AG04450 (cell line): ENCODE measurements around the gene TACC3. TPM values are rescaled to one million over a fixed set of nuclear protein-coding genes. Genes with fewer than 3 reads are reported as not detected.

Experiments used
- CTCF ChIA-PET: fragments of 300-600, 350-600 bp; formaldehyde crosslinking; extraction: SDS; loops from one replicate; lab custom pipeline; 2022; ENCODE audit warnings: antibody characterized with exemption, inconsistent platforms; lab: Charles Lee
- POLR2A ChIA-PET: fragments of 350-600 bp; formaldehyde crosslinking; extraction: SDS; loops from one replicate; lab custom pipeline; 2021; ENCODE audit warnings: antibody characterized with exemption, inconsistent platforms; lab: Yijun Ruan, JAX
- DNase-seq: peaks from one replicate; pipeline ENCODE4 v3.0.0-alpha.2; 2011; ENCODE audit warnings: low read depth, low spot score
- H3K27ac ChIP-seq: one replicate; pipeline ENCODE4 v1.5.1; 2012; ENCODE audit warnings: low read depth, low read length, control low read depth
- H3K27me3 ChIP-seq: one replicate; pipeline ENCODE4 v1.6.0; 2012; ENCODE audit warnings: low read length; ENCODE audit not compliant: control insufficient read depth, insufficient read depth
- H3K4me3 ChIP-seq: 2 replicates; pipeline ENCODE4 v1.5.1; 2011; ENCODE audit warnings: mild to moderate bottlenecking, low read depth, low read length, control low read depth
- H3K9me3 ChIP-seq: 2 replicates; pipeline ENCODE4 v1.5.1; 2012; ENCODE audit warnings: low read length; ENCODE audit not compliant: control insufficient read depth, insufficient read depth
- CTCF ChIP-seq: IDR thresholded peaks from 2 replicates; pipeline ENCODE4 v1.5.1; 2011; ENCODE audit warnings: low read depth, low read length, control low read depth, inconsistent platforms
- polyA plus RNA-seq: library from polyadenylated mRNA; depleted of rRNA; stranded (reverse); fragments of >200 nt; gene quantifications from 2 replicates; pipeline ENCODE4 v1.2.3, GENCODE V29; 2011

TACC3 gene
- polyA plus RNA-seq, 1 experiment, result 8.5 TPM

GRCh38 chr4:1725521-1725920 is 4.2 kb downstream of the TACC3 start:
- CTCF ChIA-PET, result interaction anchor here (1.2 to 8.0 kb wide), 6 partner anchors 11 to 370 kb away, joined by 3 to 94 read pairs (median 4); no protein-coding TSS in a partner anchor
- H3K27ac ChIP-seq, result no peak overlapping the region
- no peaks in the 10 kb centered on the region; the same call in 1 of the 2 replicates for H3K9me3 ChIP-seq
- DNase-seq, result no peak
- POLR2A ChIA-PET, result no interaction called here
- no peaks in the 10 kb centered on the region for H3K27me3 ChIP-seq
- no peak overlapping the region for H3K4me3 ChIP-seq
- no peak for TF ChIP-seq CTCF

DNA sequence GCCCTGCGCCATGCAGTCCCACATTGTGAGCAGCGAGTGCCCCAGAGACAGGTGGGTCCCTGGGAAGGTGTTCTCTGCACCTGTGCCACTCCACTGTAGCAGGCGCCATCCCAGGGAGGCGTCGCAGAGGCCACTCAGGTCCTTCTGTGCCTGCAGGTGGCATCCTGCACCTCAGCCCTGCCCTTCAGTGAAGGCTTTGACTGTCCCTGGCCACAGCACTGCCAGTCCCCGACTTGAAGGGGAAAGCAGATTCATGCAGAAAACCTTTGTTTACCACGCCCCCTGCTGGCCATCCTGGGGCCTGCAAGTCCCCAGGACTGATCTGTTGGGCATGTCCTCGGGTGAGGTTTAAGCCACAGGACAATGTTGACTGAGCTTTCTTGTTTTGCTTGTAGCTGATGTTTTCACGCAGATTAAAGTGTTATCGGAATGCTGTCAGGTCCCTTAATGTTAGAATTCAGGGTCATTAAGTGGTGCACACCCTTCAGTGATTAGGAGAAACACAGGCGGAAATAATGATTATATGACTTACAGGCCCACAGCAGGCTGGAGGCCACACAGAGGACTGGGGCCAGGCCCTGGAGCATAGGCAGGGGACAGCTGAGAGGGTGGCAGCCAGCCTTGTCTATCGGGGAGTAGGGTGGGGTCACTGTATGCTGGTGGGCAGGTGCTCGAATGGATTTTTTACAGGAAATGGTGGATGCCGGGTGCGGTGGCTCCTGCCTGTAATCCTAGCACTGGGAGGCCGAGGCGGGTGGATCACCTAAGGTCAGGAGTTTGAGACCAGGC is 5.0 kb downstream of the TACC3 start:
- Histone ChIP-seq H3K4me3 (no peak overlapping the region), H3K27ac (peak overlapping the region; percentile 11), H3K9me3 (no peaks in the 10 kb centered on the region; the same call in 1 of the 2 replicates), H3K27me3 (no peaks in the 10 kb centered on the region)
- CTCF ChIA-PET, result interaction anchor here (0.6 to 8.0 kb wide), 24 partner anchors 8 to 371 kb away, joined by 3 to 94 read pairs (median 4); no protein-coding TSS in a partner anchor
- DNase-seq, result peak; percentile 43
- peak; percentile 98 for TF ChIP-seq CTCF
- POLR2A ChIA-PET, result interaction anchor here (0.7 kb wide), 1 partner anchor 92 kb away, joined by 5 read pairs; no protein-coding TSS in a partner anchor

DNA sequence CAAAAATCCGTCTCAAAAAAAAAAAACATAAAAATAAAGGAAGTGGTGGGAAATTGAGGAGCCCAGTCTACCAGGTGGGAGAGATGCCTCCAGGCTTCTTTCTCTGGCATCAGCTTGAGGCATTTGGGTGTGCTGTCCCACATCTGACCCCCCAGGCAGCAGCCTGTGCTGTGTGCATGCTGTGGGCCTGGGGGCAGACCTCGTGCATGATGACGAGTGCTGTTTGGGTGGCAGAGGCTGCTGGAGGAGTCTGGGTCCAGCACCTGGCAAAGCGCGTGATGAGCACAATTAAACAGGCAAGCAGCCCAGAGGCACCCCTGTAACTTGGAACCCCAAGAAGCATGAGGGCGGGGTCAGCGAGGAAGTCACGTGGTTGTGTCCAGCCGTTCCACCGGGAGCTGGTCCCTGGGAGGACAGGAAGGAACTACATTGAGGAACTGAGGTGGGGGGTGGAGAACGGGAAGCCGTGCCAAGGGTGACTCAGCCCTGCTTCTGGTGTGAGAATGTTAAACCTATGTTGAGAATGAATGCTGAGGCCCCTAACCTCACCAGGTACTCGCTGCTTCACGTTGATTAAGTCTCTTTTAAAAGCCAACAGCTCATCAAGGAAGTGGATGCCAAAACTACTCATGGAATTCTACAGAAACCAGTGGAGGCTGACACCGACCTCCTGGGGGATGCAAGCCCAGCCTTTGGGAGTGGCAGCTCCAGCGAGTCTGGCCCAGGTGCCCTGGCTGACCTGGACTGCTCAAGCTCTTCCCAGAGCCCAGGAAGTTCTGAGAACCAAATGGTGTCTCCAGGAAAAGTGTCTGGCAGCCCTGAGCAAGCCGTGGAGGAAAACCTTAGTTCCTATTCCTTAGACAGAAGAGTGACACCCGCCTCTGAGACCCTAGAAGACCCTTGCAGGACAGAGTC is 6.1 kb downstream of the TACC3 start:
- H3K4me3 ChIP-seq, result no peak overlapping the region
- no peak for DNase-seq

More for the DNA sequence above, 6.1 kb downstream of the TACC3 start:
- Histone ChIP-seq H3K27me3 (no peaks in the 10 kb centered on the region), H3K9me3 (no peaks in the 10 kb centered on the region; the same call in 1 of the 2 replicates), H3K27ac (peak overlapping the region; percentile 39)
- POLR2A ChIA-PET, result interaction anchor here (0.7 to 1.7 kb wide), 3 partner anchors 15 to 91 kb away, joined by 4 to 5 read pairs (median 4); partner anchors contain the start of gene SLBP
- CTCF ChIA-PET, result interaction anchor here (0.7 to 8.0 kb wide), 12 partner anchors 9 to 372 kb away, joined by 3 to 94 read pairs (median 4); no protein-coding TSS in a partner anchor
- TF ChIP-seq CTCF, result no peak
